Right ventricle myocardium inferior (tissue), 1 donor: Measurements from ENCODE around the gene FGF13. TPM values are rescaled to one million over a fixed set of nuclear protein-coding genes. Genes with fewer than 3 reads are reported as not detected.
A peak's percentile ranks its signal among the peaks of the same experiment; 100 is the strongest.

Experiments used
- ATAC-seq: fragments of 200-7000 bp; cut with Tn5 transposase; one replicate; pipeline ENCODE4 v1.9.1; 2020; ENCODE audit warnings: mild to moderate bottlenecking, moderate library complexity
- DNase-seq: peaks from one replicate; pipeline ENCODE4 v3.0.0; 2021; ENCODE audit errors: missing footprints
- intact Hi-C: fragments of 100-400 bp; cut with DNase I; formaldehyde crosslinking; loops from one replicate; pipeline ENCODE4 v1.11.0; 2022
- long read RNA-seq: library from polyadenylated mRNA; unstranded; transcript quantifications from one replicate; pipeline ENCODE4 v2.0.0, GENCODE V29; 2021
- total RNA-seq: library from RNA; stranded (reverse); fragmentation: NEBNext Ultra II Directional; extraction: Animal tissue kit (Norgen Biotek cat#: 25700); gene quantifications from one replicate; pipeline ENCODE4 v1.2.1, GENCODE V29; 2021
- donor health status: DM: no; HTN: yes; CAD: no; lungs with severe emphysema.

FGF13 gene
- 0.51 TPM for total RNA-seq
- long read RNA-seq: 0 reads

DNA sequence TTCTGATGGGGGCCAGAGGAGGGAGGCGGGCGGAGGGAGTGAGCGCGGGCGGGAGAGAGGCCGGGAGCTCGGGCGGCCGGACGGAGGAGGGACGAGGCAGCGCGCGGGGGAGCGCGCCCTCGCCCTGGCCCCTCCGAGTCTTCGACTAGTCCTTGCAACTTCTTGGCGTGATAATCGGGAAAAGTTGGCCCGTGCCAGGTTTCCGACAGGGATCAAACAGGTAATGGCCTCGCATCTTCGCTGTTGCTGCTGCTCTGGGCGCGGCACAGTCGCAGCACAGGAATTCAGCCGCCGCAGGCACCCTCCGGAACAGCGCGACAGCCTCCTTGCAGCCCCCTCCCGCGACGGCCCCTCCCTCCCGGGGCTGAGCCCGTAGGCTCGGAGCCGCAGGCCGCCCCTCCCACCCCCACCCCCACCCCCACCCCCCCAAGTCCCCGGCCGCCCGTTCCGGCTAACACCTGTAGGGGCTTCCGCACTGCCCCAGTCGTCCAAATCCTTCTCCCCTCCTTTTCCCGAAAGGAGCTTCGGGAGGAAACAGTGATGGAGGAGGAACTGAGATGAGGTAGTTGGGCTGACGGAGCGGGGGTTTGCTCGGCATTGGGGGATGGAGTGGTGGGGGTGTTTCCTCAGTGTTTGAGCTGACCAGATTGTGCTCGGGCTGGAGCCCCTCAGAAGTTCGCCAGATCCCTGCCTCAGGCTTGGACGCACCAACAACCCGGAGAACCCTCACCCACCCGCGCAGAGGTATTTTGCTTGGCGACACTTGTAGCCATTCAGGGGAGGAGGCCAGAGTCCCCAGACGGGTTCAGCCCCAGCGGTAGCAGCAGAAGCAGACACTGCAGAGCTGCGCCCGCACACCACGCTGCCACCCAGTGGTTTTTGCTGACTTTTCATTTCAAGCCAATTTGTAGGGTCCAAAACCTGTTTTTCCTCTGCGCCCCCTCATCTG lies at the start of gene FGF13:
Gene FGF13 (minus strand): TSS at position 319 of the 949 bp plus-strand sequence. CDS start 714 bp downstream, outside the sequence.
- ATAC-seq (no peak), DNase-seq (peak; percentile 50)
- intact Hi-C loops: no loop called here

- ATAC-seq (no peak), DNase-seq (no peak)
- intact Hi-C loops: no loop called here
These were observed 47.9 kb upstream of the FGF13 start for GRCh38 chrX:138759217-138759943.

DNA sequence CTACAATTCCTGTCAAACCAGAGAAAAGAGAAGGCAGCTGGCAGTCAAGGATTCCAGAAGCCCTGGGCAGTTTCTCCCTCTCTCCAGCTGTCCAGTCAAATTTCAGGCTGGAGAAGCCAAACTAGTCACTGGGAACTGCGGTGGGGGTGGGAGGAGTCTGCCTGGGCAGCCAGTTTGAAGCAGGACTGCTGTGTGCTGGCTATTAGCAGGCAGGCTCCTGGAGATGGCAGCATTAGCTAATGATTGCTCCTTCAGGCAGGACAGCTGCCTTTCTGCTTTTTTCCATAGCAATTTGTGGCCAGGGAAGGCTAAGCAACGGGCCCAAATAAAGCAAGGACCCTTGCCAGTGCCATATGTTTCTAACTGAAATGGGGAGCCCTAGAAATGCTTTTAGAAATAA lies 44.7 kb upstream of the FGF13 start:
- intact Hi-C loops: no loop called here
- ATAC-seq (no peak), DNase-seq (no peak)

DNA sequence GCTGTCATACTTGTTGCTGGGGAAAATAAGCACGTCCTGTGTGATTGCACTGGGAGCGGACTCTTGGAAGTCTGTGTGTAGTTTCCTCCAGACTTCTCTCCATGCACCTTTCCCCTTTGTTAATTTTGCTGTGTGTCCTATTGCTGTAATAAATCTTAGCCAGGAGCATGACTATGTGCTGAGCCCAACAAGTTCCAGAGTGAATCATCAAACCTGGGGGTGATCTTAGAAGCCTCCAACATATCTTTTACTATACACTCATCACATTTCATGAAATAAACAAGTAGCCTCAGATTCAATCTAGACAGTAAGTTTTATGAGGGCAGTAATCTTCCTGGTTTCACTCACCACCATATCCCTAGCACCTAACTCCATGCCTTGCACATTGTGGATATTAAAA lies 43.3 kb upstream of the FGF13 start:
- ATAC-seq: no peak

DNA sequence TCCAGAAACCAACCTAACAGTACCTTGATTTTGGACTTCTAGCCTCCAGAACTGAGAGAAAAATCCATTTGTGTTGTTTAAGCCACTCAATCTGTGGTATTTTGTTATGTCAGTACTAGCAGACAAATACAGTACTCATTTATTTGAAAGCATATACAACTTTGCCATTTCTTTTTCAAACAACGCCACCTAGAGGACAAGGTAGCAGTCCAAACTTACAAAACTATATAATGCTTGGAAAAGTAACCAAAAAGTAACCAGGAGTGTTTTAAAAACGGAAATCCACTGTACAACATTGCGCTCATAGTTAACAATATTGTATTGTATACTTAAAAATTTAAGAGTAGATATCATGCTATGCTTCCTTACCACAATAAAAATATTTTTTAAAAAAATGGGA lies 37.0 kb upstream of the FGF13 start:
- DNase-seq: no peak
- no peak for ATAC-seq
- intact Hi-C loops: loop anchor here (5.0 kb wide), 1 partner anchor 621 kb away; no protein-coding TSS in a partner anchor

More for the DNA sequence above, 43.3 kb upstream of the FGF13 start:
- DNase-seq: no peak
- intact Hi-C loops: no loop called here

DNA sequence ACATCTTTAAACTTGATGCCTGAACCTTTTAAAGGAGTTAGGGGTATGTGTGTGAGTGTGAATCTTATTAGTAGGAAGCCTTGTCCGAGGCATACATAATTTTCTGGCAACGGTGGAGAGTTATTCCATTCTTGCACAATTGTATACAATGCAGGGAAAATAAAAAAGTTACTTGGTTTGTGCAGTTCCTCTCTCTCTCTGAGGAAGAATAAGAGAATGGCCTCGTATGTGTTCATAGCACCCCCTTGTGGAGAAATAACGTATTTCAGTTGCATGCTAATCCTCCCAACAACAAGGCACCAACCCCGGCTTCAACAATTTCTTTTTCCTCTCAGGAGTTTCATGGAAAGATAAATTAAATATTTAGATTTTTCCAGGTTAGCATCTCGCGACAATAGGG lies 33.7 kb upstream of the FGF13 start:
- no peak for ATAC-seq
- intact Hi-C loops: loop anchor here (5.0 kb wide), 1 partner anchor 618 kb away; no protein-coding TSS in a partner anchor
- DNase-seq: no peak

DNA sequence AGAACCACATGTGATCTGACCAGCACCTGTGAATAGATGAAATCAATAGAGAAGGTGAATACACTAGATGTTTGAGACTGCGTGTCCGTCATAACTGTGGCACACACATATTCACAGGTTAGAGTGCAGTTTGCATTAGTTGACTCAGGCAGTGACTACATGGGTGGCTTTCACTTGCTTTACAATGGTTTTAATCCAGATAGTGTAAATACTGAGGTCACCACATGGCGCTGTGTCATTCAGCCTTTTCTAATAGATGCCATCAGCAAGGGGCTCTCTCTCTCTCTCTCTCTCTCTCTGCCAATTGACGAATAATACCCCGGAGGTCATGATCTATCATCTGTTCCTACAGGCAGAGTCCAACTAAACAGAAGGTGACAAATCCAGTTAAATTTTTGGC lies 30.7 kb upstream of the FGF13 start:
- DNase-seq (no peak), ATAC-seq (no peak)
- intact Hi-C loops: no loop called here

- ATAC-seq: no peak
- intact Hi-C loops: no loop called here
- DNase-seq: no peak
These were observed 28.8 kb upstream of the FGF13 start for GRCh38 chrX:138740341-138740740.

- no peak for DNase-seq
- no peak for ATAC-seq
- intact Hi-C loops: no loop called here
These were observed 11.8 kb upstream of the FGF13 start for GRCh38 chrX:138723301-138723700.

DNA sequence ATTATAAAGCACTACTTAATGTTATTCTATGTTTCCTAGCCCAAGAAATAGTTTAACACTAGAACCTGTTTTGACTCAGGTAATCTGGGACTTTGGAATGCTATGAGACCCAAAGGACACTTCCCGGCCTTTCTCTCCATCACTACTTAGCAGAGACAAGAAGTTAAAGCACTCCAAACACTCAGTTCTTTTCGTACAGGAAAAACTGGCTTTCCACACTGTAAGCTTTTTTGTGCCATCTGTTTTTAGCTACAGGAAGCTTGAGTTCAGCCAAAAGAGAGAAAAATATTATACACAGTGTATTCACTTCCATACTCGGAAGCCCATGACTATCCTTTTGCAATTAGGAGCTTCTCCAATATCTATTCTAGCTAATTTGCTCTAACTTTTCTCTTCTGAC lies 7.9 kb upstream of the FGF13 start:
- ATAC-seq: no peak
- DNase-seq: no peak
- intact Hi-C loops: no loop called here

GRCh38 chrX:138718941-138719340 lies 7.4 kb upstream of the FGF13 start:
- DNase-seq: no peak
- ATAC-seq: no peak
- intact Hi-C loops: no loop called here

DNA sequence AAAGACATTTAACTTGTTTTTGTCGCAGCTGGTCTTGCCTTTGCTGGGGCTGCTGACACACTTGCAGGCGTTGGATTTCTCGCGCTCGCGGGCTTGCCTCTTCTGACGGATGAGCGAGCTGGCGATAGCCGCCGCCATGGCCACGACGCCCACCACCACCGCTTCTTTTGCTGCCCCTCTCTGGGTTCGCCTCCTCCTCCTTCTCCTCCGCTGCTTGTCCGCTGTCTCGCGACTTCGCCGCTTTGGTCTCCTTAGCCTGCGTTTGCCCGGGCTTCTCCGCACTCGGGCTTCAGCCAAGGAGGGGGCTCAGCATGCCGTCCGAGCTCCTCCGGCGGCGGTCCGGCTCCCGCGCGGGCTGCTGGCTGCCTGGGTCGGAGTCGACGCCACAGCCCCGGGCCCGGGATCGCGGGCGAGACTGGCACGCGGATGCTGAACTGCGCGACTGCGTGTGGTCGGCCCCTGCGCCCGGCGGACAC lies 613 bp downstream of the FGF13 start:
- no peak for DNase-seq
- ATAC-seq: no peak
- intact Hi-C loops: no loop called here

- no peak for ATAC-seq
- intact Hi-C loops: no loop called here
- DNase-seq: no peak
These were observed 1.4 kb downstream of the FGF13 start for GRCh38 chrX:138709886-138710791.

GRCh38 chrX:138708268-138708667 lies 3.2 kb downstream of the FGF13 start:
- DNase-seq (no peak), ATAC-seq (no peak)
- intact Hi-C loops: no loop called here

GRCh38 chrX:138704596-138704995 lies 6.9 kb downstream of the FGF13 start:
- intact Hi-C loops: no loop called here
- DNase-seq (no peak), ATAC-seq (no peak)

DNA sequence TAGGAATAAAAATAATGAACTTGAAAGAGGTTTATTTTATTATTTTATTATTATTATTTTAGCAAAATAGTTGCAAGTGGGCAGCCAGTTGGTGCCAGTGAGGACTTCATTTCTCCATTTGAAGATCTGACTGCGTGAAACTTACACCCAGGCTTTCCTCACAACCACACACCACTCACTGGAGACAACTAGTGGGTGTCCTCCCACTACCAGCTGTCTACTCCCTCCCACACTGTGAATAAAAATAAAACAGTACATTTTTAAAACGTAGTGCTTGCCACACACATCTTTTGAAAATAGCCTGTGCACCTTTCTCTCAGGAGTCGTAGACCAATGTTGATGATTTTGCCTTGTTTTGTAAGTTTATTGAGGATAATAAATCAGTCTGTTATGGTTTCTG lies 7.4 kb downstream of the FGF13 start:
- DNase-seq (no peak), ATAC-seq (no peak)

DNA sequence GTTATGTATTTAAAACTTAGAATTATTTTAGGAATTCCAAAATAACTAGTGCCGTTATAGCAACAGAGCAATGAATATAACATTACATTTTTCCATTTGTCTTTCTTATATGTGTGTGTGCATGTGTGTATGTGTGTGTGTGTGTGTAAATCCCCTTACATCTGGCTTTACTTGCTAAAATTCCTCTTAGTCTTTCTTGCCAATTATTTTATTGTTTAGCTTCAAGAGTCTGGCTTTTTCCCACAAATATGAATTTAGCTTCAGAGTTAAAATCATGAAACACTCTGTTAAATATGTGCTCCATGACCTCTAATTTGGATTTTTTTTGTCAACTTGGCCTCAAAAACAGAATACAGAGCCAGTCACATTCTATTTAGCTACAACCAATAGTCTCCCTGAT lies 18.9 kb downstream of the FGF13 start:
- ATAC-seq (no peak), DNase-seq (no peak)
- intact Hi-C loops: no loop called here

More for the DNA sequence above, 7.4 kb downstream of the FGF13 start:
- intact Hi-C loops: no loop called here

GRCh38 chrX:138691186-138691585 lies 20.3 kb downstream of the FGF13 start:
- no peak for DNase-seq
- no peak for ATAC-seq
- intact Hi-C loops: no loop called here

DNA sequence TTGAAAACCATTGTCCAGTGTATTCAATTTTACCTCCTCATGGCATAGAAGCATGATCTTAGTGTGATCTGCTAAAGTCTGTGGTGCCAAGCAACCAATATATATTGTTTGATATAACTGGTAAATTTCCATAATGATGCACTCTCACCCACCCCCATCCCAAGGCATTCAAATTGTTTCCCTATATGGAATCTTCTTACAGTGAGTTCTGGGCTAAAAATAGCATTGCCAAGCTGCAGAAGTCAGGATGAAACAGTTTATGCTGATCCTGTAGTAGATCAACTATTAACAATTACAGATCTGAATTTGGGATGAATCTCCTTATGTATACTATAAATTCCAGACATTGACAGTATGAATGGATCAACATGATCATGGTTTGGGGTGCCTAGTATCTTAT lies 20.9 kb downstream of the FGF13 start:
- intact Hi-C loops: no loop called here
- DNase-seq (no peak), ATAC-seq (no peak)
